LoVo (cell line): ENCODE data around the gene MALRD1.

ENCODE experiments used
- DNase-seq: peaks from one replicate; pipeline ENCODE4 v3.0.0-alpha.2; 2016; ENCODE audit warnings: low spot score

The MALRD1 gene

DNA sequence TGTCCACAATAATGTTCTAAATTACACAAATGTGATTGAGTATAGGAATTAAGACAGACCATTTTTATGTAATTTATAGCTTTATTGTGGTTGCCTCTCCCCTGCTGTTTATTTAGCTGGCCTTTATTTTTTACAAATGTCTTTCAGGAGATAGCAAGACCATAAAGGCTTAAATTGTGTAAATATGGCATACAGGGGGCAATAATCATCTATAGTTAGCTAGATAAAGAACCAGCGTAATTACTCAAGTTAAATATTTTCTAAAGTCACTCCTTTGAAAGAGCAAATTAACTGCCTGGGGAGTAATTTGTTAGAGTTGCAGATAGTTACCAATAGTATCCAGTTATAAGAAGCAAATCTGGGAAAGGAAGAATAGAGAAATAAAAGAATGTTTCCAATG, at the start of gene MALRD1:
Gene MALRD1, plus strand, starts transcription at position 313 of the 400 bp plus-strand sequence. CDS start 138 bp downstream, outside the sequence.
- peak; percentile 19 for DNase-seq

DNA sequence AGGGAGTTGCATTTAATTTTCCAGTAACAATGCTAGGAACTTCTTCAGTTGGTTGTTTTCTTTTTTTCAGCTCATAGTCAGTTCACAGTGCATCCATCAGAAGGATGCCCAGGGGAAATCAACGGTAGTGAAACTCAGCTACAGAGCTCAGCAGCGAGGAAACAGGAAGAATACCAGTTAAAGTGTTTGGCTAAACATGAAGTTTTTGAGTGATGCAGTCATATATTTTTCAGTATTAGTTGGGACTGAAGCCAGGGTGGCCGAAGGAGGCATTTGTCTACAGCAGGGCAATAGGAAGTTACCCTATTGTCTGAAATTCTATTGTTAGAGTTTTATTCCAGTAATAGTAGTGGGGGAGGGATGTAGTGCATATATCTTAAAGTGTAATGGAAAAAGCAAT, 45.3 kb upstream of the MALRD1 start:
- DNase-seq: no peak

DNA sequence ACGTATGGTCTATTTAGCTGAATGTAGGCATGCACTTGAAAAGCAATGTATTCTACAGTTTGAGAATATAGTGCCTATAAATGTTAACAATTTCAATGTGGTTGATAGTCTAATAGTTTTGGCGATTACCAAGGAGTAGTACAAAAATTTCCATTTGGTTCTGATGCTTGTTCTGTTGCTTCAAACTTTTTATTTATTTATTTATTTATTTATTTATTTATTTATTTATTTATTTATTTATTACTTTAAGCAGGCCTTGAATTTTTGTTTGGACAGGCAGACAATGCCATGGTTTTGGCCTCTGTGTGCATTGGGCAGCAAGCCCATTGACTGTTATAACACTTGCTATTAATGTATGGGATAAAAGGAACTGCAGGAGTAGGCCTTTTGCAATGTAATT, 36.5 kb upstream of the MALRD1 start:
- DNase-seq: no peak

DNA sequence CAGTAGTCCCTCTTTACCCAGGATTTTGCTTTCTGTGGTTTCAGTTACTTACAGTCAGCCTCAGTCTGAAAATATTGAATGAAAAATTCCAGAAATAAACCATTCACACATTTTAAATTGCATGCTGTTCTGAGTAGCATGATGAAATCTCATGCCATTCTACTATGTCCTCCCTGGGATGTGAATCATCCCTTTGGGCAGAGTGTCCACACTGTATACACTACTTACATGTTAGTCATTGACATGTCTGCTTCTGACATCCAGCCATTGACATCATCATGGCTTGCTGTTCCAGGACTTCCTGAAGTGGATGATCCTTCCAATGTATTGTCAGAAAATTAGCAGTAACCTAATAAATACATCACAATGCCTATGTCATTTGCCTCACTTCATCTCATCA, 34.6 kb upstream of the MALRD1 start:
- peak; percentile 19 for DNase-seq

DNA sequence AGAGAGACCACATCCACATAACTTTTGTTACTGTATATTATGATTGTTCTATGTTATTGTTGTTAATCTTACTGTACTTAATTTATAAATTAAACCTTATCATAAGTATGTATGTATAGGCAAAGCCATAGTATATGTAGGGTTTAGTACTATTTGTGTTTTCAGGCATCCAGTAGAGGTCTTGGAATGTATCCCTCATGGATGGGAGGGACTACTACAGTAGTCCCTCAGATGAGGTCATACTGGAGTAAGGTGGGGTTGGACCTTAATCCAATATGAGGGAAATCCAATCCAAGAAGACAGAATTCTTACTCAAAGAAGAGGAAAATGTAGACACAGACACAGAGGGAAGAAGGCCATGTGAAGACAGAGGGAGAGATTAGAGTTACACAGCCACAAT, 34.1 kb upstream of the MALRD1 start:
- no peak for DNase-seq

DNA sequence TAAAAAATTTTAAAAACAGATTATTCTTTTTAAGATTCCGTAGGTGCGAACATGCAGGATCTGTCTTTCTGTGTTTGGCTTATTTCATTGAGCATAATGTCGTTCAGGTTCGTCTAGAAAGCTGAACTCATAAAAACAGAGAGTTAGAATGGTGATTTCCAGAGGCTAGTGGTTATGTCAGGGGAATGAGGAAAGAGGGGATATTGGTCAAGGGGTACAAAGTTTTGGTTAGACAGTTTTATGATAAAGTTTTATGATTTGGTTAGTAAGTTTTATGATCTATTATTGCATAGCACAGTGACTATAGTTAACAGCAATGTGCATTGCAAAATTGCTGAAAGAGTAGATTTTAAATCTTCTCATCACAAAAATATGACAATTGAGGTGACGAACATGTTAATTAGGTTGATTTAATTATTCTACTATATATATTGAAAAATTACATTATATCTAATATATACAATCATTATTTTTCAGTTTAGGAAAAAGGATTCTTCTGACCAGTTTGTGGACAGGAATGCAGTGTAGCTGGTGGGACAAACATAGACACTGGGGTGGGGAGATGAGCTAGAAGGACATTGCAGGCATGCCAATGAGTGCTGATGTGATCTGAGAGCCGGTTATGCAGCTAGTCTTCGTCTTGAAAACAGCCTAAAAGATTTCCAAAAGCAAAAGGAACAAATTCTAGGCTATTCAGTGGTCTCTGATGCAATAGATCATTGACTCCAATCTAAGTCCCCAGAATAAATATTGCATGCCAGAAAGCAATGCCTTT, 31.3 kb upstream of the MALRD1 start:
- DNase-seq: no peak

GRCh38 chr10:19021162-19021561, 27.4 kb upstream of the MALRD1 start:
- DNase-seq: no peak

GRCh38 chr10:19024611-19025010, 24.0 kb upstream of the MALRD1 start:
- DNase-seq: no peak

DNA sequence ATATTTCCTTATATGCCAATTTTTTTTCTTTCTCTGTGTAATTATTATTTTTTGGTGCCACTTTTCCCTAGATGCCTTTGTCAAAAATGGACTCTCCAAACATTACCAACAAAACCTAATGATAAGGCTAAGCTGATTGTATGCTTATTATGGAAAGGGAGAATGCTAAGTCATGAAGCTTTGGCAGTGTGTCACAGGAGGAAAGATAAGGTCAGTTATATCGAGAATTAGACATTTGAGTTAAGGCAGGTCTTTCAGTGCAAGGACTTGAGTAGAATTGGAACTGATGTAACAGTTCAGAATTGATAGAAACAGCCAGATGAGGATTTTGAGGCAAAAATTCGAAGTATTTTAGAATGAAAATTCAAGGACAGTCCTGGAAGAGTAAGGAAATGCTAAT, 16.8 kb upstream of the MALRD1 start:
- no peak for DNase-seq

GRCh38 chr10:19033741-19034140, 14.9 kb upstream of the MALRD1 start:
- no peak for DNase-seq

DNA sequence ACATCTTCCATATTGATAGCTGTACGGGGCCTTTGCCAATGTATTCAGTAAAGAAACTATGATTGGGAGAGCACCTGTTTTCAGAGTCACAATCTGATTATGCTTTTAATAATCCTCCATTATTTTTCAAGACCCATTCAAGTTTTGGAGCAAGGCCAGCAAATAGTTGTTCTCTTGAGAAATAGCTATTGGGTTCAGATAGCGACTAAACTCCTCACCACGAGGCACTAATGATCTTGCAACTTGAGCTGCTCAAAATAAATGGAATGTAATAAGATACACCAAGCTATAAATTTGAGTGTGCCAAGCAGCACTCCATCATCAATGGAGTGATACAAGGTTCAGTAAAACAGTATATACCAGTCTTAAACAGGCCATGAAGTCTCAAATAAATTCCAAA, 7.4 kb upstream of the MALRD1 start:
- DNase-seq: no peak

DNA sequence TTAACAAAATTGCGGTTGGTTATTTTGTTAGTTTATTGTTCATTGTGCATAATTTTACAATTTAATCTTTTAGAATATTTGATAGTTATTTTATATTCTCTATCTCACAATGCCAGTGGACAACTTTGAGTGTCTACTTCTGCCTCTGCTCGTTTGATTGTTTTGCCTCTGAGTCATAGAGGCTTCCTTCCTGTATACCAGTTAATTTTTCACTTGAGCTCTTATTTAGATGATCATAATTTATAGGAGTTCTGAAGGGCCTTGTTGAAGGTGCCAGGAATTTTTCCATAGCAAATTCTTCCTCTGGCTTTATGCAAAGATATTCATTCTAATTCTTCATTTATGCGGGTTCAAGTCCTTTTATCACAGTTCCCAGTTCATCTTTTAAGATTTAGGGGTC, 5.2 kb upstream of the MALRD1 start:
- peak; percentile 17 for DNase-seq

- peak; percentile 10 for DNase-seq
Observed at GRCh38 chr10:19046679-19047078, 1.9 kb upstream of the MALRD1 start.

DNA sequence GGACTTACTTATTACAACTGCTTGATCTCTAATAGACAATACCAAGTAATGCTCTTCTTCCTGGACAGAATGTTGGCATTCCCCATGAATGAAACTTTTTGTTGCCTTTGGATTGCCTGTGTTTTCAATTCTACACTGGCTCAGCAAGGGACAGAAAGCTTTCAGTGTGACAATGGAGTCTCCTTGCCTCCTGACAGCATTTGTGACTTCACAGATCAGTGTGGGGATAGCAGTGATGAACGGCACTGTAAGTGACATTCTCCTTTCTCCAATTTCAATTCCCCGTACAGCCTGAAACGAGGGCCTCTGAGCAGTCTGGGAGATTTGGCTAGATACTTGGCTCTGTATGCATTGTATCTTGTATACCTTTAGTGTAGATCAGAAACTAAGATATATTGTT, 290 bp downstream of the MALRD1 start:
- DNase-seq: no peak

DNA sequence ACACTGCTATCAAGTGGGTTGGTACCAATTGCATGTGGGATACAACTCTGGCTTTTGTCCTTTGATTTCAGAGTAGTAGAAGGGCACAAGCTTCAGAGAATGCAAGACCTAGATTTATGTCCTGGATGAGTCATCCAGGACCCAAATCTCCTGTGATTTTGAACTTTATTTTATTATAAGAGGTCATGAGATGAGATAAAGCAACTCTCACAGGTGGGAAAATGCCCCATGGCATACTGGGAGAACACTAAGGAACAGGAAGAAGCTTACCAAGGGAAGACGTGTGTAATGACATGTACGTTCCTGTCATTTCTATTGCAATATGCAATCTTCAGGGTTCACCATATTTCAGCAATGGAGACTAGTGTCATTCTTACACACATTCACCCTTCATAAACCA, 966 bp downstream of the MALRD1 start:
- no peak for DNase-seq

GRCh38 chr10:19054289-19054835, 5.8 kb downstream of the MALRD1 start:
- no peak for DNase-seq

- DNase-seq: no peak
Observed at GRCh38 chr10:19058046-19058445, 9.4 kb downstream of the MALRD1 start.

GRCh38 chr10:19063986-19064385, 15.4 kb downstream of the MALRD1 start:
- DNase-seq: no peak

DNA sequence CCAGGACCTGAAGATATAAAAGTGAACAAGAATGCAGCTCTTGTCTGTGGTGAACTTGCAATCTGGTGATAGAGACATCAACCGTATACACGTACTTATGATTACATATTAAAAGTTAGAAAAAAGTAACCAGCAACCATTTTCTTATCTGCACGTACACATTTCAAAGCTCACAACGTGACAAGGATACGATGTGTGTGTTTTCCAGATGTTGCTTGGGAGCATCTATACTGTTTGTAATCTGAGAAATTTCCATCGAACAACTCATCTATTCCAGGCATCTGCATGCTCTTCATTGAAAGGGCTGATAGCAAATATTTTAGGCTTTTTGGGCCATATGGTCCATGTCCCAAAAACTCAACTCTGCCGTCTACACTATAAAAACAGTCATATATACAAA, 23.3 kb downstream of the MALRD1 start:
- DNase-seq: no peak

GRCh38 chr10:19077276-19077675, 28.7 kb downstream of the MALRD1 start:
- DNase-seq: no peak

DNA sequence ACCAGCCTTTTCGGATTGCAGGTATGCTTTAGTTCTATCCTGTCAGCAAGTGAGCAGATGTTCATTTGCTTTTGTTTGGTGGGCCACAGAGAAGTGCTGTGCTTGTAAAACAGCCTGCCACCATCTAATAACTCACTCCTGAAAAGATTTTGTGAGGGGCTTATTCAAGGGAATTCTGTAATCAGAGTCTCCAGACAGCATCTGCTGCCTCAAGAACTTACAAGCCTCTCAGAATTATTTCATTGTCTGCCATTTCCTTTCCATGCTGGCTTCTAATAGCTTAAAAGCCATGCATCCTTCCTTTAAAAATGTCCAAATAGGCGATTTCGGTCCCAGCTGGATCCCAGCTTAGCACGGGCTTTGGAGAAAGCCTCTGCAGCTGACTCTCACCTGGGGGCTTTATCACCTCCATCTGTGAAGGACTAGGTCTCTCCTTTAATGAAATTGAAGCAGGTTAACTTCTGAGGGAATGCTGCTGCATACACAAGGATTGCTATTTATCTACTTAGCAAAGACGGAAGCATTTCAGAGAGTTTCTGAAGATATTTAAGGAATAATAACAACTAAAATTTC, 48.0 kb downstream of the MALRD1 start:
- DNase-seq: no peak

DNA sequence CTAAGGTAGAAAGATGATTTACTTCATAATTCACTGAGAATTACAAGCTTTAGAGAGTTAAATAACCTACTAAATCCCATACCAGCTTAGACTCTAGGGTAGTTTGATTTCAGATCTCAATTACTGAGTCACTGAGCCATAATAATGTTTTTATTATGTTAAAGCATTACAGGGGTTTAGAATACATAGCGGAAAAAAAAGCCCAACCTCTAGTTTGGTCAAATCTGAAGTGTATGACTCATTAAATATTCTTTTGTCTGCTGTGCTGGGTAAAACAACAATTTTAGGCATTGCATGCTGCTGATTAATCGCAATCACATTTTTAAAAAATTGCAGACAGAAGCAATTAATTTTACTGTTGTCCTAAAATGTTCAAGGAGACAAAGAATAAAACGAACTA, 48.5 kb downstream of the MALRD1 start:
- no peak for DNase-seq

GRCh38 chr10:19098803-19099202, 50.2 kb downstream of the MALRD1 start:
- no peak for DNase-seq

DNA sequence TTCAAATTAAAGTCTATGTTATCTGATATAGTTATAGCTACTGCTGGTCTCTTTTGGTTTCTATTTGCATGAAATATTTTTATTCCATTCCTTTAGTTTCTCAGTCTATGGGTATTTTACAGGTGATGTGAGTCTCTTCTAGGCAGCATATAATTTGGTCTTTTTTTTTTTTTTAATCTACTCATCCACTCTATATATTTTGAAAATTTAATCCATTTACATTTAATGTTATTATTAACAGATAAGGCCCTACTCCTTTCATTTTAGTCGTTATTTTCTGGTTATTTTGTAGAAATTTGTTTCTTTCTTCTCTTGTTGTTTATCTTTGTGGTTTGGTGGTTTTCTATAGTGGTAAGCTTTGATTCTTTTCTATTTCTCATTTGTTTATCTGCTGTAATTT, 58.8 kb downstream of the MALRD1 start:
- no peak for DNase-seq
